Caco-2 (cell line): ENCODE data around the gene SERPINB5. TPM values are rescaled to one million over a fixed set of nuclear protein-coding genes. Genes with fewer than 3 reads are reported as not detected.

Experiments used
- BruUV-seq: library from RNA; stranded (reverse); fragments of 400-500 nt; replicated peaks from 2 replicates; lab custom pipeline; 2021; lab: Mats Ljungman, UMichigan
- CTCF ChIA-PET: fragments of 300-600 bp; sonication (Branson Sonifier 250); formaldehyde crosslinking; loops from one replicate; lab custom pipeline; 2022; ENCODE audit warnings: antibody characterized with exemption; lab: Charles Lee
- POLR2A ChIA-PET: fragments of 300-600 bp; sonication (Branson Sonifier 250); formaldehyde crosslinking; loops from one replicate; lab custom pipeline; 2022; ENCODE audit warnings: antibody characterized with exemption; lab: Charles Lee
- DNase-seq, 2 experiments: peaks; one replicate each; pipeline versions ENCODE4 v3.0.0 to v3.0.0-alpha.2; 2020 to 2022
- H3K27me3 ChIP-seq: replicated peaks from 2 replicates; pipeline ENCODE4 v1.6.0; 2011; ENCODE audit warnings: low read length; ENCODE audit not compliant: control insufficient read depth, insufficient read depth
- H3K36me3 ChIP-seq: 2 replicates; pipeline ENCODE4 v1.5.1; 2011; ENCODE audit warnings: low read length; ENCODE audit not compliant: control insufficient read depth, insufficient read depth
- H3K4me1 ChIP-seq: fragments of 250-450 bp; sonication (Bioruptor Pico); 2 replicates; pipeline ENCODE4 v1.5.1; 2020; ENCODE audit warnings: mild to moderate bottlenecking
- H3K4me3 ChIP-seq: 2 replicates; pipeline ENCODE4 v1.5.1; 2011; ENCODE audit warnings: low read depth, mild to moderate bottlenecking, control low read depth, low read length
- H3K9me3 ChIP-seq: fragments of 250-450 bp; sonication (Bioruptor Pico); 2 replicates; pipeline ENCODE4 v1.5.1; 2020; ENCODE audit warnings: mild to moderate bottlenecking, moderate library complexity
- H3K27ac Mint-ChIP-seq: one replicate; pipeline ENCODE4 v1.8.0; 2022; ENCODE audit warnings: mixed read lengths; ENCODE audit not compliant: unreplicated experiment
- H3K27me3 Mint-ChIP-seq: one replicate; pipeline ENCODE4 v1.8.0; 2022; ENCODE audit warnings: mixed read lengths; ENCODE audit not compliant: insufficient read depth, unreplicated experiment
- H3K36me3 Mint-ChIP-seq: one replicate; pipeline ENCODE4 v1.8.0; 2022; ENCODE audit warnings: mild to moderate bottlenecking, mixed read lengths; ENCODE audit not compliant: insufficient read depth, unreplicated experiment
- H3K4me1 Mint-ChIP-seq: one replicate; pipeline ENCODE4 v1.8.0; 2022; ENCODE audit warnings: low read depth, mixed read lengths; ENCODE audit not compliant: unreplicated experiment
- H3K4me3 Mint-ChIP-seq: one replicate; pipeline ENCODE4 v1.8.0; 2022; ENCODE audit warnings: mild to moderate bottlenecking, moderate library complexity, mixed read lengths; ENCODE audit not compliant: unreplicated experiment
- H3K9me3 Mint-ChIP-seq: one replicate; pipeline ENCODE4 v1.8.0; 2022; ENCODE audit warnings: mixed read lengths; ENCODE audit not compliant: unreplicated experiment
- intact Hi-C: fragments of 100-400 bp; cut with micrococcal nuclease; formaldehyde crosslinking; loops from one replicate; pipeline ENCODE4 v1.10.0; 2022; ENCODE audit not compliant: unreplicated experiment
- total RNA-seq: library from RNA; stranded (reverse); gene quantifications from 2 replicates; pipeline ENCODE4 v1.2.3, GENCODE V29; 2022
- TF ChIP-seq, protein P1 (sequence below), 2 experiments: fragments of 200-600 bp in 1 of 2; IDR thresholded peaks; 1 replicate in 1 of 2; 2 replicates in 1 of 2; pipeline versions ENCODE4 v1.5.1 to v1.8.0; 2011 to 2022; ENCODE audit warnings: antibody characterized with exemption in 1 of 2, control low read depth in 1 of 2, inconsistent platforms in 1 of 2, low read depth in 1 of 2, low read length in 1 of 2, mild to moderate bottlenecking in 1 of 2, moderate library complexity in 1 of 2; ENCODE audit not compliant: insufficient read depth in 1 of 2, severe bottlenecking in 1 of 2, unreplicated experiment in 1 of 2

Gene SERPINB5
- total RNA-seq, 1 experiment from 2014 or later: not detected

DNA sequence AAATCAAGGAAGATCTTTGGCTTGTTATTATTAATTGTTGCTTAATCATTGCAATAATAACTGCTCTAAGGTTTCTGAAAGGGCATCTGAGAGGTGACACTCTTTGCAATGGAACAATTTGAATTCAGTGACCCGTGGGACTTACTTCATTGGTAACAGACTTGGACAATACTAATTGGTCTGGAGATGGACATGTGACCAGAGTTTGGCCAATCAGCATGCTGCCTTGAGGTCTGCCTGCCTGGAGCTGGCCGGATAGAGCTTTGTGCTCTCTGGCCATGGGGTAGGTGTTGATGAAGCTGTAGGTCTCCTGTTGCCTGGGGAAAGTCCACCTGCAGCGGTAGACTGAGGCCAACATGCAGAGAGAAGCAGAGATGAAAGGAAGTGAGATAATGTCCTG, 30.5 kb upstream of the SERPINB5 start:
- Histone ChIP-seq H3K4me3 (no peak overlapping the region), H3K27me3 (no peaks in the 10 kb centered on the region), H3K9me3 (no peaks in the 10 kb centered on the region), H3K36me3 (no peaks in the 10 kb centered on the region), H3K4me1 (no peaks in the 10 kb centered on the region)
- H3K9me3 Mint-ChIP-seq: no peaks in the 10 kb centered on the region
- intact Hi-C loops: no loop called here
- no TSS peak for BruUV-seq
- no peak overlapping the region for H3K4me3 Mint-ChIP-seq
- TF ChIP-seq, protein P1, sequence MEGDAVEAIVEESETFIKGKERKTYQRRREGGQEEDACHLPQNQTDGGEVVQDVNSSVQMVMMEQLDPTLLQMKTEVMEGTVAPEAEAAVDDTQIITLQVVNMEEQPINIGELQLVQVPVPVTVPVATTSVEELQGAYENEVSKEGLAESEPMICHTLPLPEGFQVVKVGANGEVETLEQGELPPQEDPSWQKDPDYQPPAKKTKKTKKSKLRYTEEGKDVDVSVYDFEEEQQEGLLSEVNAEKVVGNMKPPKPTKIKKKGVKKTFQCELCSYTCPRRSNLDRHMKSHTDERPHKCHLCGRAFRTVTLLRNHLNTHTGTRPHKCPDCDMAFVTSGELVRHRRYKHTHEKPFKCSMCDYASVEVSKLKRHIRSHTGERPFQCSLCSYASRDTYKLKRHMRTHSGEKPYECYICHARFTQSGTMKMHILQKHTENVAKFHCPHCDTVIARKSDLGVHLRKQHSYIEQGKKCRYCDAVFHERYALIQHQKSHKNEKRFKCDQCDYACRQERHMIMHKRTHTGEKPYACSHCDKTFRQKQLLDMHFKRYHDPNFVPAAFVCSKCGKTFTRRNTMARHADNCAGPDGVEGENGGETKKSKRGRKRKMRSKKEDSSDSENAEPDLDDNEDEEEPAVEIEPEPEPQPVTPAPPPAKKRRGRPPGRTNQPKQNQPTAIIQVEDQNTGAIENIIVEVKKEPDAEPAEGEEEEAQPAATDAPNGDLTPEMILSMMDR (IDR thresholded peaks at IDR 0.05; ENCODE audit: insufficient read depth in 1 of 2, low read depth in 1 of 2, low read length in 1 of 2, severe bottlenecking in 1 of 2, unreplicated experiment in 1 of 2): no peak
- POLR2A ChIA-PET: no interaction called here
- CTCF ChIA-PET: no interaction called here
- H3K27me3 Mint-ChIP-seq: peaks cover 3% of the 10 kb centered on the region
- no peaks in the 10 kb centered on the region for H3K36me3 Mint-ChIP-seq
- DNase-seq: no peak
- no peak overlapping the region for H3K27ac Mint-ChIP-seq
- no peaks in the 10 kb centered on the region for H3K4me1 Mint-ChIP-seq

DNA sequence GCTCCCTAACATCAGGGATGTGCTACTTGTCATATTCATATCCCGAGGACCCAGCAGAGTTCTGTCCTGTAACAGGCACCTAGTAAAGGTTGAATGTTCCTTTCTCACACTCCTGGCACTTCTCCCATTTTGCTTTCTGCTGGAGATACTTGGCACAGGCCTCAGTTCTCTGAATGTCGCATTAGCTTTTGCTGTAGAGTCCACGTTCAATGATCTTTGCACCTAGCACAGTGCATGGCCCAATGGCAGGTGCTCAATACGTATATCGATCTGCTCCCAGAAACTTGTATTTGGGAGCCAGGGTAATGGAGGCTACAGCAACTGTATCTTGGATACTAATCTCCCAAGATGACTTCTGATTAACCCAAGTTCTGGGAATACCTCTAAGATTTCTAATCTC, 29.7 kb upstream of the SERPINB5 start:
- POLR2A ChIA-PET: no interaction called here

DNA sequence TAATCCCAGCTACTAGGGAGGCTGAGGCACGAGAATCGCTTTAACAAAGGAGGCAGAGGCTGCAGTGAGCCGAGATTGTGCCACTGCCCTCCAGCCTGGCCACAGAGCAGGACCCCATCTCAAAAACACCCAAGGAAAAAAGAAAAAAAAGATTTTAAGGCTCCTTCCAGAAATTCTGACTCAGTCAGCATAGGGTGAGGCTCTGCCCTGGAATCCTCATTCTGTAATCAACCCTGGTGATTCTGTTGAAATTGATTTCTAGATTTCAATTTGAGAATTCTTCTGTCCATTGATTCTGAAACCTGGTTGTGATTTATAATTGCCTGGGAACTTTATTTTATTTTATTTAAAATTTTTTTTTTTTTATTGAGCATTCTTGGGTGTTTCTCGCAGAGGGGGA, 27.3 kb upstream of the SERPINB5 start:
- Histone ChIP-seq H3K9me3 (no peaks in the 10 kb centered on the region), H3K4me3 (no peak overlapping the region), H3K4me1 (no peaks in the 10 kb centered on the region), H3K36me3 (no peaks in the 10 kb centered on the region), H3K27me3 (no peaks in the 10 kb centered on the region)
- H3K4me1 Mint-ChIP-seq: peaks cover 4% of the 10 kb centered on the region
- intact Hi-C loops: no loop called here
- no peaks in the 10 kb centered on the region for H3K27me3 Mint-ChIP-seq
- H3K36me3 Mint-ChIP-seq: no peaks in the 10 kb centered on the region
- TF ChIP-seq, protein P1 (IDR thresholded peaks at IDR 0.05; ENCODE audit: insufficient read depth in 1 of 2, low read depth in 1 of 2, low read length in 1 of 2, severe bottlenecking in 1 of 2, unreplicated experiment in 1 of 2): no peak
- no peak overlapping the region for H3K4me3 Mint-ChIP-seq
- no TSS peak for BruUV-seq
- H3K9me3 Mint-ChIP-seq: no peaks in the 10 kb centered on the region
- POLR2A ChIA-PET: no interaction called here
- no peak for DNase-seq
- no peak overlapping the region for H3K27ac Mint-ChIP-seq
- CTCF ChIA-PET: no interaction called here

More for the DNA sequence above, 29.7 kb upstream of the SERPINB5 start:
- Mint-ChIP-seq H3K36me3 (no peaks in the 10 kb centered on the region), H3K27ac (no peak overlapping the region), H3K9me3 (no peaks in the 10 kb centered on the region), H3K4me1 (no peaks in the 10 kb centered on the region), H3K27me3 (no peaks in the 10 kb centered on the region), H3K4me3 (no peak overlapping the region)
- CTCF ChIA-PET: no interaction called here
- DNase-seq: no peak
- TF ChIP-seq, protein P1 (IDR thresholded peaks at IDR 0.05; ENCODE audit: insufficient read depth in 1 of 2, low read depth in 1 of 2, low read length in 1 of 2, severe bottlenecking in 1 of 2, unreplicated experiment in 1 of 2): no peak
- Histone ChIP-seq H3K4me3 (no peak overlapping the region), H3K36me3 (no peaks in the 10 kb centered on the region), H3K27me3 (no peaks in the 10 kb centered on the region), H3K9me3 (no peaks in the 10 kb centered on the region), H3K4me1 (no peaks in the 10 kb centered on the region)
- intact Hi-C loops: no loop called here
- no TSS peak for BruUV-seq
